GM12878 (cell line): ENCODE measurements around the gene CTR9. TPM values are rescaled to one million over a fixed set of nuclear protein-coding genes. Genes with fewer than 3 reads are reported as not detected.

Source experiments
- ATAC-seq: fragments of 200-7000 bp; cut with Tn5 transposase; 3 replicates; pipeline ENCODE4 v1.9.1; 2020; ENCODE audit warnings: mild to moderate bottlenecking, moderate library complexity
- BruUV-seq: library from RNA; stranded (reverse); fragments of 400-500 nt; replicated peaks from 2 replicates; lab custom pipeline; 2021; lab: Mats Ljungman, UMichigan
- CTCF ChIA-PET: fragments of 300-600 bp; sonication (Branson Sonifier 250); formaldehyde crosslinking; extraction: SDS; loops from one replicate; lab custom pipeline; 2021; ENCODE audit warnings: inconsistent platforms; lab: Yijun Ruan, JAX
- POLR2A ChIA-PET: fragments of 350-600 bp; formaldehyde crosslinking; extraction: SDS; loops from one replicate; lab custom pipeline; 2021; ENCODE audit warnings: inconsistent platforms; lab: Charles Lee
- RAD21 ChIA-PET: fragments of 300-600 bp; sonication (Branson Sonifier 250); formaldehyde crosslinking; loops from one replicate; lab custom pipeline; 2023; ENCODE audit warnings: antibody characterized with exemption; ENCODE audit not compliant: unreplicated experiment; lab: Charles Lee
- SMC1A ChIA-PET: fragments of 300-600 bp; sonication (Branson Sonifier 250); formaldehyde crosslinking; loops from one replicate; lab custom pipeline; 2023; ENCODE audit not compliant: unreplicated experiment, uncharacterized antibody; lab: Charles Lee
- DNase-seq: peaks from one replicate; pipeline ENCODE4 v3.0.0-alpha.2; 2011; ENCODE audit warnings: low read depth, low spot score
- FAIRE-seq: peaks from 3 replicates; lab custom pipeline; 2011; peaks lifted over from hg19 to GRCh38; lab: Jason Lieb, UNC
- H2AFZ ChIP-seq: 2 replicates; pipeline ENCODE4 v1.6.0; 2011; ENCODE audit warnings: low read depth, low read length, control low read depth; ENCODE audit not compliant: control insufficient read depth
- H3K27ac ChIP-seq: 2 replicates; pipeline ENCODE4 v1.5.1; 2011; ENCODE audit warnings: control low read depth; ENCODE audit not compliant: control insufficient read depth, insufficient read depth
- H3K27me3 ChIP-seq, 2 experiments: replicated peaks in 1 of 2; 2 replicates each; pipeline versions ENCODE4 v1.6.0 to v1.6.1; 2011; ENCODE audit warnings: low read length in 1 of 2; ENCODE audit not compliant: control insufficient read depth in 2 of 2, insufficient read depth in 2 of 2
- H3K36me3 ChIP-seq, 2 experiments: 2 replicates each; pipeline ENCODE4 v1.5.1; 2011; ENCODE audit warnings: low read length in 1 of 2; ENCODE audit not compliant: control insufficient read depth in 2 of 2, insufficient read depth in 2 of 2
- H3K4me1 ChIP-seq: 2 replicates; pipeline ENCODE4 v1.6.1; 2011; ENCODE audit warnings: mild to moderate bottlenecking, low read length, moderate library complexity, mixed read lengths; ENCODE audit not compliant: control insufficient read depth, insufficient read depth
- H3K4me2 ChIP-seq: 2 replicates; pipeline ENCODE4 v1.6.0; 2011; ENCODE audit warnings: control low read depth; ENCODE audit not compliant: control insufficient read depth, insufficient read depth
- H3K4me3 ChIP-seq: fragments of 200-600 bp; sonication (generic); 2 replicates; pipeline ENCODE4 v1.5.1; 2016
- H3K79me2 ChIP-seq: 2 replicates; pipeline ENCODE4 v1.6.0; 2011; ENCODE audit warnings: low read length; ENCODE audit not compliant: control insufficient read depth, insufficient read depth
- H3K9ac ChIP-seq: 2 replicates; pipeline ENCODE4 v1.8.0; 2011; ENCODE audit warnings: low read length, control low read depth, mixed read lengths; ENCODE audit not compliant: control insufficient read depth, insufficient read depth
- H3K9me3 ChIP-seq: replicated peaks from 3 replicates; pipeline ENCODE4 v1.5.1; 2011; ENCODE audit warnings: mild to moderate bottlenecking, low read length; ENCODE audit not compliant: control insufficient read depth, insufficient read depth
- H4K20me1 ChIP-seq: 2 replicates; pipeline ENCODE4 v1.6.0; 2011; ENCODE audit not compliant: control insufficient read depth, insufficient read depth
- ASH2L ChIP-seq: fragments of 300-600, 200-600 bp; sonication (generic); IDR thresholded peaks from 2 replicates; pipeline ENCODE4 v1.6.1; 2017; ENCODE audit warnings: low read depth, mild to moderate bottlenecking, borderline replicate concordance
- BHLHE40 ChIP-seq, 2 experiments: fragments of 450-650 bp in 1 of 2; IDR thresholded peaks; 2 replicates each; pipeline ENCODE4 v1.6.1; 2011 to 2017; ENCODE audit warnings: low read depth in 2 of 2, borderline replicate concordance in 1 of 2, improper control_type of control experiment in 1 of 2, low read length in 1 of 2, mild to moderate bottlenecking in 1 of 2
- BRCA1 ChIP-seq: IDR thresholded peaks from 2 replicates; pipeline ENCODE4 v1.6.1; 2011; ENCODE audit warnings: low read depth, low read length, improper control_type of control experiment
- HDGF ChIP-seq: fragments of 450-650 bp; IDR thresholded peaks from 2 replicates; pipeline ENCODE4 v1.6.1; 2016; ENCODE audit warnings: antibody characterized with exemption
- IKZF2 ChIP-seq, 2 experiments: fragments of 450-650 bp; IDR thresholded peaks; 2 replicates each; pipeline ENCODE4 v1.6.1; 2017; ENCODE audit warnings: mild to moderate bottlenecking in 2 of 2, moderate library complexity in 2 of 2
- IRF5 ChIP-seq: fragments of 450-650 bp; IDR thresholded peaks from 2 replicates; pipeline ENCODE4 v1.6.1; 2017; ENCODE audit warnings: borderline replicate concordance
- KLF5 ChIP-seq: fragments of 450-650 bp; IDR thresholded peaks from 2 replicates; pipeline ENCODE4 v1.6.1; 2014; ENCODE audit warnings: mild to moderate bottlenecking; ENCODE audit not compliant: partially characterized antibody
- MEF2A ChIP-seq: IDR thresholded peaks from 2 replicates; pipeline ENCODE4 v1.6.1; 2011; ENCODE audit warnings: low read depth, mild to moderate bottlenecking, low read length, moderate library complexity; ENCODE audit not compliant: insufficient read depth
- MXI1 ChIP-seq: fragments of 150-350 bp; IDR thresholded peaks from 2 replicates; pipeline ENCODE4 v1.6.1; 2011; ENCODE audit warnings: low read depth, mild to moderate bottlenecking, inconsistent platforms, low read length, improper control_type of control experiment
- NR2F1 ChIP-seq: fragments of 450-650 bp; conservative IDR thresholded peaks from 2 replicates; pipeline ENCODE4 v1.6.1; 2017; ENCODE audit warnings: mild to moderate bottlenecking
- RAD21 ChIP-seq: IDR thresholded peaks from 2 replicates; pipeline ENCODE4 v1.6.1; 2011; ENCODE audit warnings: mild to moderate bottlenecking, low read depth, low read length, moderate library complexity; ENCODE audit not compliant: insufficient read depth
- RELA ChIP-seq: fragments of 450-650 bp; IDR thresholded peaks from 2 replicates; pipeline ENCODE4 v1.8.0; 2014; ENCODE audit warnings: borderline replicate concordance; ENCODE audit not compliant: partially characterized antibody
- RUNX3 ChIP-seq: IDR thresholded peaks from 2 replicates; pipeline ENCODE4 v1.6.1; 2012; ENCODE audit warnings: low read length, inconsistent platforms
- SMARCA5 ChIP-seq: fragments of 450-650 bp; IDR thresholded peaks from 2 replicates; pipeline ENCODE4 v1.6.1; 2017; ENCODE audit warnings: mild to moderate bottlenecking
- SMC3 ChIP-seq: IDR thresholded peaks from 2 replicates; pipeline ENCODE4 v1.6.1; 2011; ENCODE audit warnings: low read length, improper control_type of control experiment, borderline replicate concordance
- STAT1 ChIP-seq: fragments of 450-650 bp; conservative IDR thresholded peaks from 2 replicates; pipeline ENCODE4 v1.6.1; 2014; ENCODE audit warnings: antibody characterized with exemption, mild to moderate bottlenecking
- STAT3 ChIP-seq: IDR thresholded peaks from 2 replicates; pipeline ENCODE4 v1.6.1; 2011; ENCODE audit warnings: low read depth, low read length, improper control_type of control experiment
- YY1 ChIP-seq: IDR thresholded peaks from 2 replicates; pipeline ENCODE4 v1.6.1; 2011; ENCODE audit warnings: low read depth, mild to moderate bottlenecking, low read length
- WGBS: methylation state at CpG from one replicate; pipeline ENCODE4 v1.1.6; 2016; ENCODE audit warnings: low lambda C conversion rate; ENCODE audit not compliant: insufficient replicate concordance, insufficient coverage; ENCODE audit errors: missing lambda C conversion rate; 5-methylcytosine and 5-hydroxymethylcytosine counted together
- in situ Hi-C: fragments of 300-500 bp; cut with MboI; formaldehyde crosslinking; loops from 9 replicates; pipeline ENCODE4 v1.14.3; 2018; ENCODE audit warnings: mixed read lengths
- intact Hi-C: fragments of 100-400 bp; cut with micrococcal nuclease; formaldehyde crosslinking; loops from one replicate; pipeline ENCODE4 v1.14.2; 2022; ENCODE audit not compliant: unreplicated experiment
- polyA plus RNA-seq, 11 experiments: library from polyadenylated mRNA; depleted of rRNA in 4 of 11; unstranded in 6 of 11; stranded (reverse) in 5 of 11; fragments of >200 nt; fragmentation: Nextera tagmentation in 4 of 11; fragmentation: Illumina TruSeq in 1 of 11; extraction: Ambion mirVana in 4 of 11; extraction: Trizol in 1 of 11; gene quantifications; 1 replicate in 1 of 11; 2 replicates in 10 of 11; pipeline versions ENCODE4 v1.2.1 to v1.2.3, GENCODE V29; 2011 to 2016; ENCODE audit warnings: inconsistent platforms in 2 of 11, missing spikeins in 2 of 11, low read depth in 1 of 11
- total RNA-seq, 4 experiments: library from RNA; depleted of rRNA in 3 of 4; stranded (reverse); fragments of >200 nt in 3 of 4; fragmentation: Illumina TruSeq in 1 of 4; extraction: Trizol in 1 of 4; gene quantifications; 2 replicates each; pipeline versions ENCODE4 v1.2.1 to v1.2.3, GENCODE V29; 2013 to 2021
- TF ChIP-seq, protein P1 (sequence below), 3 experiments: IDR thresholded peaks in 2 of 3; conservative IDR thresholded peaks in 1 of 3; 2 replicates each; pipeline ENCODE4 v1.5.1; 2011; ENCODE audit warnings: low read depth in 3 of 3, low read length in 3 of 3, mild to moderate bottlenecking in 3 of 3, control low read depth in 2 of 3, moderate library complexity in 2 of 3, inconsistent platforms in 1 of 3, mixed read lengths in 1 of 3; ENCODE audit not compliant: control insufficient read depth in 2 of 3, insufficient read depth in 1 of 3; ENCODE audit errors: extremely low read depth in 1 of 3

Gene CTR9
- total and polyA plus RNA-seq, 10 of the 15 experiments (the other 5 are each of a cell fraction or from before 2014, with no cell fraction given) = 13.9 to 54.9 (median 28.9) TPM

DNA sequence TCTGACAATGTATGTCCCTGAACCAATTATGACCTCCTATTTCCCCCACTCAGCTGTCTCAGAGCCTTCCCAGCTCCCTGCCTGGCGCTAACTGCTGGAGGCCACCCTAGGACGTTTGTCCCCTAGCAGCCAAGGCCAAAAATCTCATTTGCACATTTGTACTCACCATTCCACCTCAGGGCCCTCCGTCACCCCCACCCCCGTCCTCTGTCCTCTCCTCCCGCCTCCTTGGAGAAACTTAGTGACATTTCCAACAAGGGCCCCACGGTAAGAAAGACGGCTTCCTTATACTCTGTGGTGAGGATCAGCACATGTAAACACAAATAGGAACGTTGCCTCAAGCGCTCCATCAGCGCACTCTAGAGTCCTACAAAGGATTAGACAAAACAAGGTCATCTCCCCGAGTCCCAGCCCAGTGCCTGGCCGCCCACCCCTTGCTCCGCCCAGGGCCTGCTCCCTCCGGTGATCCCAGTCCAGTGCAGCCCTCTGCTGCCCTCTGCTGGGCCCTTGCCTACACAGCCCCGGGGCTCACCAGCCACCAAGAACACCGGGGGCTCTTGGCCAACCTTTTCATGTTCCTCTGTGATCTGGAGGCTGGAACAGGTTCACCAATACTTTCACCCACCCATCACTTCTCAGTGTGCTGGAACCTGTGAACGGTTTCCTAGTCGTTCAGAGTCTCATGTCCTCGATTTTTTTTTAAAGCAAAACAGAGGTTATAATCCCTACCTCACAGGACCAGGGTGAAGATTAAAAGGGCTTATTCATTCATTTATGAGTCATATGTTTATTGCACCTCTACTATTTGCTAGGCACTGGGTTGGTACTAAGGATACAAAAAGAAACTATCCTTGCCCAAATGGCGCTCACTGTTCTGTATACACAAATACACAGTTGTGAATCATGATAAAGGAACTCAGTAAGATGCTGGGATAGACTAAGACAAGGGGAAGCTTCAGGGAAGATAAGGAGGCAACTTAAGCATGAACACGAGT, 15.3 kb upstream of the CTR9 start:
- peak overlapping the region; percentile 51 for H2AFZ ChIP-seq
- no peaks in the 10 kb centered on the region for H3K36me3 ChIP-seq
- ATAC-seq = peak; percentile 100
- DNase-seq = peak; percentile 35
- POLR2A ChIA-PET = no interaction called here
- peaks cover 3% of the 10 kb centered on the region; the same call in 1 of the 2 replicates for H3K4me1 ChIP-seq
- H3K79me2 ChIP-seq = no peaks in the 10 kb centered on the region
- in situ Hi-C loops (loop anchor here (5.0 to 10.0 kb wide), 3 partner anchors 111 to 531 kb away; no protein-coding TSS in a partner anchor), intact Hi-C loops (loop anchor here (1.0 to 5.0 kb wide), 7 partner anchors 81 to 528 kb away; partner anchors contain the start of gene RNF141)
- 9% methylated on average over 21 of the region's 21 CpGs for WGBS
- H4K20me1 ChIP-seq = no peaks in the 10 kb centered on the region
- no TSS peak for BruUV-seq
- RAD21 ChIA-PET = interaction anchor here (0.8 to 2.7 kb wide), 7 partner anchors 7 to 412 kb away, joined by 3 to 15 read pairs (median 4); no protein-coding TSS in a partner anchor
- no peaks in the 10 kb centered on the region for H3K9me3 ChIP-seq
- H3K27me3 ChIP-seq = no peaks in the 10 kb centered on the region
- no peak overlapping the region for H3K9ac ChIP-seq
- no peak overlapping the region for H3K27ac ChIP-seq
- peak; percentile 81 for FAIRE-seq
- CTCF ChIA-PET = interaction anchor here (0.6 to 3.9 kb wide), 19 partner anchors 9 to 430 kb away, joined by 3 to 34 read pairs (median 5); partner anchors contain the start of gene RNF141
- no peak overlapping the region for H3K4me3 ChIP-seq
- peak overlapping the region; percentile 49; the same call in 1 of the 2 replicates for H3K4me2 ChIP-seq
- SMC1A ChIA-PET = interaction anchor here (0.5 to 3.6 kb wide), 12 partner anchors 26 to 374 kb away, joined by 3 to 22 read pairs (median 4); partner anchors contain the start of gene RNF141
- TF ChIP-seq STAT3 = no peak
- TF ChIP-seq RUNX3 = peak; percentile 42
- peak in 1 of 2 experiments; percentile 45; a peak in 2 of 4 replicates for TF ChIP-seq BHLHE40 (IDR thresholded peaks at IDR 0.05; ENCODE audit: borderline replicate concordance in 1 of 2, low read depth in 2 of 2, low read length in 1 of 2)
- TF ChIP-seq YY1 = peak; percentile 71
- TF ChIP-seq HDGF = peak; percentile 25; the same call in 1 of the 2 replicates
- TF ChIP-seq RAD21 = peak; percentile 92
- TF ChIP-seq MXI1 = 0 out of 2 replicates have a peak, but pooled peaks have one; percentile 15
- 0 out of 2 replicates have a peak, but pooled peaks have one; percentile 20 for TF ChIP-seq NR2F1
- TF ChIP-seq IRF5 = no peak
- peak; percentile 71; the same call in 1 of the 2 replicates for TF ChIP-seq SMARCA5
- peak; percentile 49 for TF ChIP-seq RELA
- TF ChIP-seq BRCA1 = no peak
- 0 out of 2 replicates have a peak, but pooled peaks have one; percentile 44 for TF ChIP-seq MEF2A
- TF ChIP-seq ASH2L = no peak
- TF ChIP-seq STAT1 = 0 out of 2 replicates have a peak, but pooled peaks have one; percentile 40
- TF ChIP-seq, protein P1, sequence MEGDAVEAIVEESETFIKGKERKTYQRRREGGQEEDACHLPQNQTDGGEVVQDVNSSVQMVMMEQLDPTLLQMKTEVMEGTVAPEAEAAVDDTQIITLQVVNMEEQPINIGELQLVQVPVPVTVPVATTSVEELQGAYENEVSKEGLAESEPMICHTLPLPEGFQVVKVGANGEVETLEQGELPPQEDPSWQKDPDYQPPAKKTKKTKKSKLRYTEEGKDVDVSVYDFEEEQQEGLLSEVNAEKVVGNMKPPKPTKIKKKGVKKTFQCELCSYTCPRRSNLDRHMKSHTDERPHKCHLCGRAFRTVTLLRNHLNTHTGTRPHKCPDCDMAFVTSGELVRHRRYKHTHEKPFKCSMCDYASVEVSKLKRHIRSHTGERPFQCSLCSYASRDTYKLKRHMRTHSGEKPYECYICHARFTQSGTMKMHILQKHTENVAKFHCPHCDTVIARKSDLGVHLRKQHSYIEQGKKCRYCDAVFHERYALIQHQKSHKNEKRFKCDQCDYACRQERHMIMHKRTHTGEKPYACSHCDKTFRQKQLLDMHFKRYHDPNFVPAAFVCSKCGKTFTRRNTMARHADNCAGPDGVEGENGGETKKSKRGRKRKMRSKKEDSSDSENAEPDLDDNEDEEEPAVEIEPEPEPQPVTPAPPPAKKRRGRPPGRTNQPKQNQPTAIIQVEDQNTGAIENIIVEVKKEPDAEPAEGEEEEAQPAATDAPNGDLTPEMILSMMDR (IDR thresholded peaks at IDR 0.05 in 2 of 3, conservative IDR thresholded peaks at IDR 0.05 in 1 of 3; ENCODE audit: control insufficient read depth in 2 of 3, extremely low read depth in 1 of 3, insufficient read depth in 1 of 3, low read depth in 3 of 3, low read length in 3 of 3) = peak; percentile 93 to 99 (median 95)
- 0 out of 4 replicates have a peak, but pooled peaks of 1 of the 2 experiments have one; percentile 13 for TF ChIP-seq IKZF2 (IDR thresholded peaks at IDR 0.05)
- peak; percentile 97 for TF ChIP-seq SMC3
- TF ChIP-seq KLF5 = peak; percentile 29
